OCI-LY1 (cell line): ENCODE measurements around the gene LSP1.

ENCODE experiments used
- H2AFZ ChIP-seq: fragments of 200-600 bp; sonication (generic), shearing (Covaris generic); 2 replicates; pipeline ENCODE4 v1.6.0; 2014; ENCODE audit warnings: antibody characterized with exemption, mild to moderate bottlenecking, low read length
- H3F3A ChIP-seq: fragments of 200-600 bp; sonication (generic), shearing (Covaris generic); 2 replicates; pipeline ENCODE4 v1.6.0; 2014; ENCODE audit warnings: mild to moderate bottlenecking, antibody characterized with exemption, low read length, moderate library complexity; ENCODE audit not compliant: insufficient read depth
- H3K27ac ChIP-seq: fragments of 200-600 bp; sonication (generic); 2 replicates; pipeline ENCODE4 v1.5.1; 2014; ENCODE audit warnings: low read length, mixed run types, mild to moderate bottlenecking, low read depth; ENCODE audit not compliant: poor library complexity, severe bottlenecking
- H3K27me3 ChIP-seq: fragments of 200-600 bp; sonication (generic); 2 replicates; pipeline ENCODE4 v1.6.0; 2014; ENCODE audit warnings: antibody characterized with exemption, mild to moderate bottlenecking, low read length, moderate library complexity; ENCODE audit not compliant: insufficient read depth
- H3K36me3 ChIP-seq: fragments of 200-600 bp; sonication (generic); 2 replicates; pipeline ENCODE4 v1.6.1; 2014; ENCODE audit warnings: mild to moderate bottlenecking, antibody characterized with exemption, low read length, moderate library complexity, mixed read lengths; ENCODE audit not compliant: insufficient read depth
- H3K4me1 ChIP-seq: fragments of 200-600 bp; sonication (generic); 2 replicates; pipeline ENCODE4 v1.5.1; 2014; ENCODE audit warnings: mild to moderate bottlenecking, low read length, moderate library complexity; ENCODE audit not compliant: insufficient read depth, severe bottlenecking
- H3K4me2 ChIP-seq: fragments of 200-600 bp; sonication (generic), shearing (Covaris generic); 2 replicates; pipeline ENCODE4 v1.6.1; 2014; ENCODE audit warnings: low read length
- H3K4me3 ChIP-seq: fragments of 200-600 bp; sonication (generic); 2 replicates; pipeline ENCODE4 v1.5.1; 2014; ENCODE audit warnings: low read length, low read depth, mild to moderate bottlenecking, mixed read lengths; ENCODE audit not compliant: poor library complexity, severe bottlenecking
- H3K79me2 ChIP-seq: fragments of 200-600 bp; shearing (Covaris generic); 2 replicates; pipeline ENCODE4 v1.6.1; 2016; ENCODE audit warnings: mixed run types, low read length, mixed read lengths; ENCODE audit not compliant: insufficient read depth
- H3K9ac ChIP-seq: fragments of 200-600 bp; sonication (generic), shearing (Covaris generic); 2 replicates; pipeline ENCODE4 v1.6.1; 2014; ENCODE audit warnings: mild to moderate bottlenecking, low read length, mixed read lengths
- H3K9me2 ChIP-seq: fragments of 200-600 bp; sonication (generic), shearing (Covaris generic); 2 replicates; pipeline ENCODE4 v1.6.1; 2014; ENCODE audit warnings: low read depth, mild to moderate bottlenecking, low read length, mixed read lengths
- H3K9me3 ChIP-seq: fragments of 200-600 bp; shearing (Covaris generic); 2 replicates; pipeline ENCODE4 v1.6.1; 2014; ENCODE audit warnings: low read length, mixed read lengths
- H4K20me1 ChIP-seq: fragments of 200-600 bp; sonication (generic), shearing (Covaris generic); 2 replicates; pipeline ENCODE4 v1.6.0; 2016; ENCODE audit warnings: mild to moderate bottlenecking, low read length; ENCODE audit not compliant: insufficient read depth
- CTCF ChIP-seq: fragments of 200-600 bp; sonication (generic), shearing (Covaris generic); IDR thresholded peaks from 2 replicates; pipeline ENCODE4 v1.5.1; 2017; ENCODE audit warnings: mild to moderate bottlenecking, antibody characterized with exemption, low read length, moderate library complexity, mixed read lengths
- EZH2 ChIP-seq: fragments of 200-600 bp; sonication (generic), shearing (Covaris generic); IDR thresholded peaks from 2 replicates; pipeline ENCODE4 v1.8.0; 2017; ENCODE audit warnings: borderline replicate concordance, mixed run types, mild to moderate bottlenecking, antibody characterized with exemption, low read length, moderate library complexity, mixed read lengths

The LSP1 gene

GRCh38 chr11:1908618-1909017 lies 55.7 kb downstream of the LSP1 start:
- no peaks in the 10 kb centered on the region for H3K9me2 ChIP-seq
- no peaks in the 10 kb centered on the region for H3K36me3 ChIP-seq
- H3K9me3 ChIP-seq: no peaks in the 10 kb centered on the region
- H3K9ac ChIP-seq: no peak overlapping the region
- H3K4me3 ChIP-seq: no peak overlapping the region
- no peak overlapping the region for H3K27ac ChIP-seq
- H2AFZ ChIP-seq: no peak overlapping the region
- no peaks in the 10 kb centered on the region for H3K4me1 ChIP-seq
- TF ChIP-seq EZH2: no peak
- TF ChIP-seq CTCF: no peak
- no peaks in the 10 kb centered on the region for H4K20me1 ChIP-seq
- H3F3A ChIP-seq: no peaks in the 10 kb centered on the region
- no peaks in the 10 kb centered on the region for H3K27me3 ChIP-seq
- no peak overlapping the region for H3K4me2 ChIP-seq
- H3K79me2 ChIP-seq: no peaks in the 10 kb centered on the region

GRCh38 chr11:1909524-1909923 lies 56.6 kb downstream of the LSP1 start:
- H3K79me2 ChIP-seq: no peaks in the 10 kb centered on the region
- TF ChIP-seq EZH2: no peak
- TF ChIP-seq CTCF: no peak
- no peaks in the 10 kb centered on the region for H3F3A ChIP-seq
- no peak overlapping the region for H3K27ac ChIP-seq
- no peaks in the 10 kb centered on the region for H3K9me3 ChIP-seq
- no peak overlapping the region for H3K9ac ChIP-seq
- H3K27me3 ChIP-seq: no peaks in the 10 kb centered on the region
- H3K4me3 ChIP-seq: no peak overlapping the region
- H3K36me3 ChIP-seq: no peaks in the 10 kb centered on the region
- no peaks in the 10 kb centered on the region for H3K4me1 ChIP-seq
- H3K4me2 ChIP-seq: no peak overlapping the region
- no peaks in the 10 kb centered on the region for H4K20me1 ChIP-seq
- H3K9me2 ChIP-seq: no peaks in the 10 kb centered on the region
- no peak overlapping the region for H2AFZ ChIP-seq

GRCh38 chr11:1912289-1912878 lies 59.5 kb downstream of the LSP1 start:
- Histone ChIP-seq H3K9ac (no peak overlapping the region), H3K9me2 (no peaks in the 10 kb centered on the region), H3K4me2 (no peak overlapping the region), H4K20me1 (no peaks in the 10 kb centered on the region), H3K4me3 (no peak overlapping the region), H3K36me3 (no peaks in the 10 kb centered on the region), H3K9me3 (no peaks in the 10 kb centered on the region), H3F3A (no peaks in the 10 kb centered on the region), H3K27ac (no peak overlapping the region), H3K4me1 (no peaks in the 10 kb centered on the region), H3K79me2 (no peaks in the 10 kb centered on the region), H2AFZ (no peak overlapping the region), H3K27me3 (no peaks in the 10 kb centered on the region)
- no peak for TF ChIP-seq CTCF
- no peak for TF ChIP-seq EZH2
